Stimulated activated CD8-positive, alpha-beta memory T cell treated with anti-CD3 and anti-CD28 coated beads, Interleukin-7, amount 100 ng/mL, for 4 hours (primary cell): ENCODE data around the gene GTSE1.

Source experiments
- DNase-seq, 2 donors: peaks; one replicate each; pipeline ENCODE4 v3.0.0-alpha.2; 2020; ENCODE audit warnings: low read depth in 2 of 2

GTSE1 gene

GRCh38 chr22:46366327-46366731 lies 69.7 kb downstream of the GTSE1 start:
- no peak for DNase-seq

GRCh38 chr22:46366801-46367706 lies 70.4 kb downstream of the GTSE1 start:
- no peak for DNase-seq

- DNase-seq: peak in 1 of 2 donors; percentile 52
Observed at GRCh38 chr22:46367707-46368191, 71.1 kb downstream of the GTSE1 start.

GRCh38 chr22:46368422-46368821 lies 71.8 kb downstream of the GTSE1 start:
- DNase-seq: no peak

- DNase-seq: no peak
Observed at GRCh38 chr22:46368871-46369715, 72.4 kb downstream of the GTSE1 start.

- no peak for DNase-seq
Observed at GRCh38 chr22:46369716-46370583, 73.3 kb downstream of the GTSE1 start.

- peak in 1 of 2 donors; percentile 61 for DNase-seq
Observed at GRCh38 chr22:46370584-46371291, 74.1 kb downstream of the GTSE1 start.

- no peak for DNase-seq
Observed at GRCh38 chr22:46371623-46372226, 75.1 kb downstream of the GTSE1 start.

- no peak for DNase-seq
Observed at GRCh38 chr22:46372686-46373085, 76.0 kb downstream of the GTSE1 start.

GRCh38 chr22:46373159-46373558 lies 76.5 kb downstream of the GTSE1 start:
- DNase-seq: peak in 1 of 2 donors; percentile 45

GRCh38 chr22:46373921-46374662 lies 77.4 kb downstream of the GTSE1 start:
- DNase-seq: peak in 1 of 2 donors; percentile 31

- DNase-seq: no peak
Observed at GRCh38 chr22:46374663-46375474, 78.2 kb downstream of the GTSE1 start.

- DNase-seq: no peak
Observed at GRCh38 chr22:46376111-46376510, 79.4 kb downstream of the GTSE1 start.

GRCh38 chr22:46376908-46377524 lies 80.3 kb downstream of the GTSE1 start:
- no peak for DNase-seq

GRCh38 chr22:46377525-46378425 lies 81.1 kb downstream of the GTSE1 start:
- DNase-seq: no peak

- DNase-seq: no peak
Observed at GRCh38 chr22:46378426-46379065, 81.9 kb downstream of the GTSE1 start.
